GM12865 (cell line): ENCODE results near the gene TGFBR3L.
"Not testable (repeated sequence)": the region's sequence is repeated elsewhere in the genome, so short reads cannot be mapped to it uniquely, and the experiment has no call there.

Source experiments
- DNase-seq: peaks from one replicate; pipeline ENCODE4 v3.0.0; 2010; ENCODE audit warnings: low read depth
- H3K4me3 ChIP-seq: 2 replicates; pipeline ENCODE4 v1.5.1; 2011; ENCODE audit warnings: mild to moderate bottlenecking, low read depth, low read length, control low read depth
- CTCF ChIP-seq: IDR thresholded peaks from 2 replicates; pipeline ENCODE4 v1.5.1; 2011; ENCODE audit warnings: low read length, control low read depth, low read depth, inconsistent platforms; ENCODE audit not compliant: insufficient read depth; ENCODE audit errors: missing control alignments

TGFBR3L gene

GRCh38 chr19:7888826-7889217 is 25.8 kb upstream of the TGFBR3L start:
- TF ChIP-seq CTCF: no peak
- DNase-seq: no peak
- H3K4me3 ChIP-seq: no peak overlapping the region

GRCh38 chr19:7893362-7894101 is 21.1 kb upstream of the TGFBR3L start:
- DNase-seq, H3K4me3 ChIP-seq: not testable (repeated sequence)

GRCh38 chr19:7894612-7895309 is 19.9 kb upstream of the TGFBR3L start:
- TF ChIP-seq CTCF: no peak
- H3K4me3 ChIP-seq: no peak overlapping the region
- no peak for DNase-seq

- no peak for TF ChIP-seq CTCF
- DNase-seq: no peak
- H3K4me3 ChIP-seq: no peak overlapping the region
Observed at GRCh38 chr19:7895565-7895964, 19.1 kb upstream of the TGFBR3L start.

GRCh38 chr19:7897292-7897691 is 17.3 kb upstream of the TGFBR3L start:
- no peak overlapping the region for H3K4me3 ChIP-seq
- DNase-seq: no peak
- no peak for TF ChIP-seq CTCF

- no peak for TF ChIP-seq CTCF
- no peak overlapping the region for H3K4me3 ChIP-seq
- no peak for DNase-seq
Observed at GRCh38 chr19:7898967-7899366, 15.7 kb upstream of the TGFBR3L start.

- no peak overlapping the region for H3K4me3 ChIP-seq
- TF ChIP-seq CTCF: no peak
- no peak for DNase-seq
Observed at GRCh38 chr19:7899751-7900378, 14.8 kb upstream of the TGFBR3L start.
